CD1c-positive myeloid dendritic cell (primary cell): Measurements from ENCODE around the gene FCN3.
"Not testable (repeated sequence)": the region's sequence is repeated elsewhere in the genome, so short reads cannot be mapped to it uniquely, and the experiment has no call there.

Source experiments
- DNase-seq: peaks from one replicate; pipeline ENCODE4 v3.0.0-alpha.2; 2016; ENCODE audit errors: extremely low spot score

The FCN3 gene

DNA sequence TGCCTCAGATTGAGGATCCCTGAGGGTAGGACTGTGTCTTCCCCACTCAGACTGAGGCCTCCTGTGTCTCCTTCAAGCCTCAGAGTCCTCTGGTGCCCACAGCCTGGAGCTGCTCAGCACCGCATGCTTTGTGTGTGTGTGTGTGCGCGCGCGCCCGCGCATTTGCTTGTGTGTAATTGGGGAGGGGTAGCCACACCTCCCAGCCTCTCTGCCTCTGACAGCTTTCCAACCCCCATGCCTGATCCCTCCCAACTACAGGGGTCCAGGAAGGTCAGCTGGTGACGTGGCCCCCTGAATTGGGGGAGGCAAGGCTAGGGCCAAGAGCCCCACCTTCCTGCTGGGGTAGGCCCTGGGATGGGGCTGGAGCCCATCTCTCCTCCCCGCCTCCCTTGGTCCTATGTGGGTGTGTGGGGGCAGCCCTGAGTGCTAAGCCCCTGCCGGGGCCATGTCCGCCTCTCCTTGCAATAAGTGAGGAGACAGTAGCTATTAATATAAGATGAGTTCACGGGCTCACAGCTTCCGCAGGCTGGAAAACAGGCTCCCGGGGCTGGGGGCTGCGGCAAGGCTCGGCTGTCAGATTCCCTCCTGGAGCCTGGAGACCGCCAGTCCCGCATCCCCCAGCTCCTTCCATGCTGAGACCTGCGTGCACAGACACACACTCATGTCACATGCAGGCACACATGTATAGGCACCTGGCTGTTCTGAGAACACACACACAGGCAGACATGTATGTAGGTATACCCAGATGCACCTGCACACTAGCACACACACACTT lies 24.8 kb upstream of the FCN3 start:
- no peak for DNase-seq

- DNase-seq = no peak
These were observed 24.0 kb upstream of the FCN3 start for GRCh38 chr1:27398405-27399149.

- no peak for DNase-seq
These were observed 23.1 kb upstream of the FCN3 start for GRCh38 chr1:27397749-27398148.

GRCh38 chr1:27397110-27397509 lies 22.5 kb upstream of the FCN3 start:
- no peak for DNase-seq

DNA sequence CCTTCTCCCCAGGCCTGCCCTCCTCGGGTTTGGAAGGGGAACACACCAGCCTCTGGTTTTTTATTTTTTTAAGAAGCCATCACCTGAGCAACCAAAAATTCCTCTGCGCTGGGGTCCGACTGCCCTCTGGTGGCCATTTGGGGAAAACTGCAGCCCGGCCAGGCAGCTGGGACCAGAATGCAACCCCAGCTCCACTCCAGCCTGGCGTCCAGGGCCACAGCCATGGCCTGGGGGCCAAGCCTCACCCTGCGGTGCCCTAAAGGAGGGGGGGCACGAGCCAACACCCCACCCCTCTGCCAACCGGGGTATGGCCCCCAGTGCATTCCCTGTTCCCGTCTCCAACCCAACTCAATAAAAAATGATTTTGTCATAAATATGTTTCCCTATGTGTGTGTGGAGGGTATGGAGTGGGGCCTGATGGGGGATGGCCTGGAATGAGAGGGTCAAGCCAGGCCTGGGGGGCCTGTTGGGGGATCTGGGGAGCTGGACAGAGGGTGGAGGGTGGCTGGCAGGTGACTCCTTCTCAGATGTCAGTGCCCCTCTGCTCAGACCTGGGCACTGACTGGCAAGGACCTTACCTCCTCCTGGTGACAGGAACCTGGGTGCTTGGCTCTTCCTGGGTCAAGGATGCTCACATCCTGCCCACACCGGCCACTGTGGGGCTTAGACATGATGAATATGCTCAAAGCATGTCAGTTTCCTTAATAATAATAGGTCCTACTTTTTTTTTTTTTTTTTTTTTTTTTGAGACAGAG lies 21.0 kb upstream of the FCN3 start:
- peak; percentile 84 for DNase-seq

DNA sequence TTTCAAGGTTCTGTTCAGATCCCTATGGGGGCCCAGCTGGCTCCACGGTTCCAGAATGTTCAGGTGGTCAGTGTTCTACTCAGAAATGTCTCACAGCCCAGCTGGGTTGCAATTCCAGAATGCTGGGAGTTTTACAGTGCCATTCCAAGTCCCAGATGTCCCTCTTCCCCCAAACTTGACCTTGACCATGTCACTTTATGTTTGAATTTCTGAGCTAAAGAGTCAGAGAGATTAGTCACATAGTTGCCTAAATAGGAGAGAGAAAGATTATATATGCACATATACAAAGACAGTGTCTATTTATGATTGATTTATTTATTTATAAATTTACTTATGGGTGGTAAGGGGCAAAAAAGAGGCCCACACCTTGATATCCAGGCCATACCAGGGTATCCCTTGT lies 20.3 kb upstream of the FCN3 start:
- DNase-seq = no peak

DNA sequence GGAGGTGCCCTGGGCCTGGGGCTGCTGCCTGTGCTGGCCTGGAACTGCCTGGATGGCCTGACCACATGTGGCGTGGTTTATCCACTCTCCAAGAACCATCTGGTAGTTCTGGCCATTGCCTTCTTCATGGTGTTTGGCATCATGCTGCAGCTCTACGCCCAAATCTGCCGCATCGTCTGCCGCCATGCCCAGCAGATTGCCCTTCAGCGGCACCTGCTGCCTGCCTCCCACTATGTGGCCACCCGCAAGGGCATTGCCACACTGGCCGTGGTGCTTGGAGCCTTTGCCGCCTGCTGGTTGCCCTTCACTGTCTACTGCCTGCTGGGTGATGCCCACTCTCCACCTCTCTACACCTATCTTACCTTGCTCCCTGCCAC lies 19.6 kb upstream of the FCN3 start:
- no peak for DNase-seq

DNA sequence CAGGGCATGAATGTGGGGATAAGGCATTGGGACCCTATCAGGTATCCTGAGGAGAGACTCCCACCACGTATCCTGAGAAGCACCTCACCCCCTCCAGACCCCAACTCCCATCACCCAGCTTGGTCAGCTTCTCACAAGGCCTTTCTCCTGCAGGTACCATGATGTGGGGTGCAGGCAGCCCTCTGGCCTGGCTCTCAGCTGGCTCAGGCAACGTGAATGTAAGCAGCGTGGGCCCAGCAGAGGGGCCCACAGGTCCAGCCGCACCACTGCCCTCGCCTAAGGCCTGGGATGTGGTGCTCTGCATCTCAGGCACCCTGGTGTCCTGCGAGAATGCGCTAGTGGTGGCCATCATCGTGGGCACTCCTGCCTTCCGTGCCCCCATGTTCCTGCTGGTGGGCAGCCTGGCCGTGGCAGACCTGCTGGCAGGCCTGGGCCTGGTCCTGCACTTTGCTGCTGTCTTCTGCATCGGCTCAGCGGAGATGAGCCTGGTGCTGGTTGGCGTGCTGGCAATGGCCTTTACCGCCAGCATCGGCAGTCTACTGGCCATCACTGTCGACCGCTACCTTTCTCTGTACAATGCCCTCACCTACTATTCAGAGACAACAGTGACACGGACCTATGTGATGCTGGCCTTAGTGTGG lies 19.1 kb upstream of the FCN3 start:
- DNase-seq = no peak

GRCh38 chr1:27392778-27393635 lies 18.4 kb upstream of the FCN3 start:
- no peak for DNase-seq

DNA sequence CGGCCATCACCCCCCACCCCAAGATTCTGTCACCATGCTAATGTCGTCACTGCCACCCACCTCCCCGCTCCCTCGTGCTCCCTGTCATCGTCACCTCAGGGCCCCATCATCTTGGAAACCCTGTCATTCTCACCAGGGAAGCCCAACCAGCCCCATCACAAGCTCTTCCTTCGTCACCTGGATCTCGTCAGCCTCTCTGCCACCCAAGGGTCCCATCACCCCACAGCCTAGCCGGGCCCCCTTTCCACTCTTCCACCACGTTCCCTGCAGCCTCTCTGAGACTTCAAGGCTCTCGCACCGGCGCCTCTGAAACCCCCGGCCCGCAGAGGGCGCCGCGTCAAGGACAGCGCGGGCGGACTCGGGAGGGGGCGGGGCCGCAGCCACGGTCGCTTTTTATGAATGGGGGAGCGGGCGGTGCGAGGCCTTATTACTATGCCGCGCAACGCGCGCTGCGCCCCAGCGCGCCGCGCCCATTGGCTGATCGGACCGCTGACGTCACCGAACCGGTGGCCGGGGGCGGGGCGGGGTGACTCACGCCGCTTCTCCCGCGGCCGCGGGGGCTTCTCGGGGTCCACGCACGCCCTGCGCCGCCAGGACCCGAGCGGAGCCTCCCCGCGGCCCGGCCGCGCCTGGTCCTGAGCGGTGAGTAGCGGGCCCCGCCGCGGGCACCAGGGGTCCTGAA lies 17.6 kb upstream of the FCN3 start, which contains the start of gene GPR3:
TSS of gene GPR3 (plus strand) at position 527 of the 682 bp plus-strand sequence. CDS start 1,177 bp downstream, outside the sequence.
- peak; percentile 95 for DNase-seq

- no peak for DNase-seq
These were observed 17.0 kb upstream of the FCN3 start for GRCh38 chr1:27391511-27392095.

- DNase-seq = peak; percentile 56
These were observed 13.8 kb upstream of the FCN3 start for GRCh38 chr1:27388337-27389005.

- not testable (repeated sequence) for DNase-seq
These were observed 10.2 kb upstream of the FCN3 start for GRCh38 chr1:27384797-27385196.

- DNase-seq = no peak
These were observed 9.0 kb upstream of the FCN3 start for GRCh38 chr1:27383661-27384060.

DNA sequence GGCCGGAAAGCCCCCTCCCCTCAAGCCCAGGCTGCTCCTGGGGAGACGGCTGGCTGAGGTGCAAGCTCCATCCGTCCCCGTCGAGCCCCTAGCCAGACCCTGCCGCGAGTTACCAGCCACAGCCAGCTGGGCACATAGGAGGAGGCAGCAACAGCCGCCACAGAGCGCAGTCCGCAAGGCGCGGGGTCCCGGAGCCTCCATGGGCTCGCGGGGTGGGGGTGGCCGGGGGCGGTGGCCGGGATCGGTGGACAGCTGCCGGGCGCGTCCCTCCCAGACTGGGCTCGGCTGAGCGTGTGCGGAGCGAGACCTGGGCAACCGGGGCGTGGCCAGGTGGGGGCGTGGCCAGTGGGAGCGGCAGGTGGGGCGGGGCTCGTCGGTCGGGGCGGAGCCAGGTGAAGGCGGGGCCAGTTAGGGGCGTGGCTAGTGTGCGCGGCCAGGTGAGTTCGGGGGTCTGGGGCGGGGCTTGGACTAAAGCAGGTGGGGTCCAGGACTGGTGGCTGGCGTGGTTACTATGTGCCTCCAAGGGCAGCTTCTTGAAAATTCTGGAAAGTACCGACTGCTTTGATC lies 8.5 kb upstream of the FCN3 start, which contains the start of gene CD164L2:
TSS of gene CD164L2 (minus strand) at position 295 of the 567 bp plus-strand sequence. CDS start at position 201, 94 bp downstream.
- DNase-seq = no peak

DNA sequence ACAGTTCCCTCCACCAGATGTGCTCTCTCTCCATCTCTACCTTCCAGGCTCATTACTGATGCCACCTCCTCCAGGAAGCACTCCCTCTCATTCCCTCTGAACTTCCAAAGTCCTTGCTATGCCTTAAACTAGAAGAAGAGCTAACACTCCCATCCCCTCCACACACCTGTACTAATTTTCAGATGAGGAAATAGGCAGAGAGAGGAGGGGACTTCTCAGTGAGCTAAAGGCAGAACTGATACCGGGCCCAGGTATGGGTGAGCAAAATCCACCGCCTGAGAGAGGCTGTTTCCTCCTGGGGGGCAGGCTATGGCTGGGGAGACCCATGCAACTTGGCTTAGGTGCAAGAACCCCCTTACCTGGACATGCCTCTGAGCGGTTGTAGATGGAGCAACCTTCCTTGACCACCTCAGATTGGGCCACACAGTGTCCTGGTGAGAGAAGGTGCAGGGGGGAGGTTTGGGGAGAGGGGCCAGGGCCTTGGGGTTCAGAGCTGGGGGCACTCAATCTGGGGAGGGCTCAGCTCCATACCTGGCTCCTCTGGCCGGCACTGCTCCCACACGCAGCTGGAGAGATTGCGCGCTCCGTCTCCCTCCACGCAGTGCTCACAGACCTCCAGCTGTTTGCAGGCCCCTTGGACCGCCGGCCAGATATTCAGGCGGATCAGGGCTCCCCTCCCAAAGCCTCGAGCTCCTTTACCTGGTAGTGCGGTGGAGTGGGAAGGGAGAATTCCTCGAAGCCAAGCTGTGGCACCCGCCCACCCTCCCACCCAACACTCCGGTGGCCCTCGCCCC lies 7.5 kb upstream of the FCN3 start:
- DNase-seq = no peak

DNA sequence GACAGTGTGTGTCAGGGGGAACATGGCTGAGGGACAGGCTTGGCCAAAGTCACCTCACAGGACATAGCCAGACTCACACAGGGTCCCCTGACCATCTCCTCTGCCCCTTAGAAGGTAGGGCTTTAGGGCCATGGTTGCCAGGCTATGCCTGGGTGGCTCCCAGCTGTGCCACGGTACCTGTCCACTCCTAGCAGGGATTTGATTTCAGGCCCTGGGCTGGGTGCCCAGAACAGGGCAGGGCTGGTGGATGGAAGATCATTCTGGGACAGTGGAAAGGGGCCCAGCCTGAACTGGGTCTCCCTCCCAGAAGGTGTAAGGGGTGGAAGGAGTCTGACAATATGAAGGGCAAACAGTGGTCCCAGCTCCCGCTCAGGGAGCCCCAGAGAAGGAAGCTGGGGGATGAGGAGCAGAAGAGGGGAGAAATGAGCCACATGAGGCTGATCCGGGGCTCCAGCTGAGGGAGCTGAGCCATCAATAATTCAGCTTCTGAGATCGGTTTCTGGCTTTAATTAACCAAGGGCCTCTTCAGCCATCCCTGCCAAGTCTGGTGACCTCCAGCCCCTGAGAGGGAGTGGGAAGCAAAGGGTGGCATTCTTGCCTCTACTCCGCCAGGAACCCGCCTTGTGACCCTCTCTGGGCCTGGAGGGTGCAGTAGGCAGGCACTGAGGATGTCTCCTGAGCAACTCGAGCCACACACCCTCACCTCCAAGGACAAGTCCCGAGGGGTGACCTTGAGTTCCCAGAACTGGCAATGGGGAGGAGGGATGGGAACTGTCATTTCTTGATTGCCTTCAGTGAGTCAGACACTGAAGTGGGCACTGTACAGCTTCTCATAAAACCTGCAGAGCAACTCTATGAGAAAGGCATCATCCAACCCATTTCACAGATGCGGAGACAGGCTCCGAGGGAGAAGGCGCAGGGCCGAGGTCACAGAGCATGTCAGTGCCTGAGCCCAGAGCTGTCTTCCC lies 6.4 kb upstream of the FCN3 start:
- no peak for DNase-seq
